H9 (cell line): ENCODE results near the gene SOCS1. TPM values are rescaled to one million over a fixed set of nuclear protein-coding genes. Genes with fewer than 3 reads are reported as not detected.

Experiments
- DNase-seq: peaks from one replicate; pipeline ENCODE4 v3.0.0-alpha.2; 2017
- H2AFZ ChIP-seq: one replicate; pipeline ENCODE4 v1.6.1; 2013; ENCODE audit warnings: mild to moderate bottlenecking, low read length, control low read depth, moderate library complexity
- H2AK5ac ChIP-seq: 2 replicates; pipeline ENCODE4 v1.6.1; 2013; ENCODE audit warnings: low read length, control low read depth, mixed read lengths; ENCODE audit not compliant: insufficient read length
- H2BK120ac ChIP-seq: one replicate; pipeline ENCODE4 v1.6.1; 2013; ENCODE audit warnings: low read depth, mild to moderate bottlenecking, low read length, control low read depth, inconsistent platforms; ENCODE audit not compliant: poor library complexity, severe bottlenecking
- H2BK12ac ChIP-seq: 2 replicates; pipeline ENCODE4 v1.6.1; 2013; ENCODE audit warnings: low read length, control low read depth, mixed read lengths, low read depth; ENCODE audit not compliant: insufficient read length
- H2BK15ac ChIP-seq: 2 replicates; pipeline ENCODE4 v1.6.1; 2013; ENCODE audit warnings: low read depth, low read length, control low read depth
- H2BK20ac ChIP-seq: one replicate; pipeline ENCODE4 v1.6.1; 2013; ENCODE audit warnings: low read depth, mild to moderate bottlenecking, low read length, control low read depth, inconsistent platforms; ENCODE audit not compliant: poor library complexity, severe bottlenecking
- H2BK5ac ChIP-seq: 2 replicates; pipeline ENCODE4 v1.6.1; 2013; ENCODE audit warnings: low read length, control low read depth, mixed read lengths; ENCODE audit not compliant: insufficient read length
- H3K14ac ChIP-seq: 2 replicates; pipeline ENCODE4 v1.6.1; 2013; ENCODE audit warnings: low read length, control low read depth; ENCODE audit not compliant: insufficient read depth
- H3K18ac ChIP-seq: 2 replicates; pipeline ENCODE4 v1.6.1; 2013; ENCODE audit warnings: low read depth, mild to moderate bottlenecking, mixed read lengths, low read length, control low read depth; ENCODE audit not compliant: insufficient read length
- H3K23ac ChIP-seq: 2 replicates; pipeline ENCODE4 v1.6.1; 2013; ENCODE audit warnings: low read length, control low read depth, mixed read lengths, low read depth; ENCODE audit not compliant: insufficient read length
- H3K23me2 ChIP-seq: 2 replicates; pipeline ENCODE4 v1.6.1; 2013; ENCODE audit warnings: low read depth, mild to moderate bottlenecking, mixed read lengths, low read length, control low read depth; ENCODE audit not compliant: insufficient read length, poor library complexity, severe bottlenecking
- H3K27ac ChIP-seq: 2 replicates; pipeline ENCODE4 v1.5.1; 2013; ENCODE audit warnings: low read length, control low read depth, mixed read lengths, low read depth; ENCODE audit not compliant: insufficient read length
- H3K27me3 ChIP-seq: 2 replicates; pipeline ENCODE4 v1.6.1; 2013; ENCODE audit warnings: low read length, control low read depth, inconsistent platforms; ENCODE audit not compliant: insufficient read depth
- H3K4ac ChIP-seq: 2 replicates; pipeline ENCODE4 v1.6.1; 2013; ENCODE audit warnings: low read depth, mild to moderate bottlenecking, control low read depth, inconsistent platforms, low read length, moderate library complexity
- H3K4me1 ChIP-seq: 2 replicates; pipeline ENCODE4 v1.6.1; 2013; ENCODE audit warnings: low read length, control low read depth, inconsistent platforms; ENCODE audit not compliant: insufficient read depth
- H3K4me2 ChIP-seq: 2 replicates; pipeline ENCODE4 v1.6.1; 2013; ENCODE audit warnings: low read length, control low read depth, mixed read lengths; ENCODE audit not compliant: insufficient read length, insufficient read depth
- H3K56ac ChIP-seq: 2 replicates; pipeline ENCODE4 v1.6.1; 2013; ENCODE audit warnings: low read depth, mild to moderate bottlenecking, mixed read lengths, low read length, control low read depth; ENCODE audit not compliant: insufficient read length
- H3K79me1 ChIP-seq: 2 replicates; pipeline ENCODE4 v1.6.1; 2013; ENCODE audit warnings: low read depth, mild to moderate bottlenecking, moderate library complexity, low read length, control low read depth, inconsistent platforms; ENCODE audit not compliant: insufficient read depth, poor library complexity, severe bottlenecking
- H3K79me2 ChIP-seq: 2 replicates; pipeline ENCODE4 v1.6.1; 2013; ENCODE audit warnings: low read length, control low read depth, inconsistent platforms; ENCODE audit not compliant: insufficient read depth
- H3K9ac ChIP-seq: 2 replicates; pipeline ENCODE4 v1.6.1; 2013; ENCODE audit warnings: low read length, control low read depth, mixed read lengths; ENCODE audit not compliant: insufficient read length; ENCODE audit errors: extremely low read depth
- H3K9me3 ChIP-seq: one replicate; pipeline ENCODE4 v1.6.1; 2013; ENCODE audit warnings: low read depth, low read length, inconsistent platforms; ENCODE audit not compliant: control insufficient read depth
- H3T11ph ChIP-seq: one replicate; pipeline ENCODE4 v1.6.1; 2013; ENCODE audit warnings: mild to moderate bottlenecking, low read length, control low read depth, inconsistent platforms
- H4K20me1 ChIP-seq: one replicate; pipeline ENCODE4 v1.6.1; 2013; ENCODE audit not compliant: control insufficient read depth, insufficient read length, insufficient read depth
- H4K5ac ChIP-seq: 2 replicates; pipeline ENCODE4 v1.6.1; 2013; ENCODE audit warnings: low read depth, mild to moderate bottlenecking, mixed read lengths, low read length, control low read depth; ENCODE audit not compliant: insufficient read length
- H4K8ac ChIP-seq: replicated peaks from 2 replicates; pipeline ENCODE4 v1.6.1; 2013; ENCODE audit warnings: low read length, control low read depth, mixed read lengths, low read depth; ENCODE audit not compliant: insufficient read length
- H4K91ac ChIP-seq: 2 replicates; pipeline ENCODE4 v1.6.1; 2013; ENCODE audit warnings: low read depth, mild to moderate bottlenecking, moderate library complexity, mixed read lengths, low read length, control low read depth; ENCODE audit not compliant: insufficient read length
- H3K27ac Mint-ChIP-seq, 3 experiments: 2 replicates in 2 of 3; 3 replicates in 1 of 3; pipeline ENCODE4 v1.8.0; 2020 to 2021; ENCODE audit warnings: mixed read lengths in 3 of 3, mild to moderate bottlenecking in 1 of 3, moderate library complexity in 1 of 3
- H3K27me3 Mint-ChIP-seq: 2 replicates; pipeline ENCODE4 v1.8.0; 2021; ENCODE audit warnings: low read depth, mild to moderate bottlenecking, moderate library complexity, mixed read lengths
- H3K36me3 Mint-ChIP-seq, 3 experiments: 2 replicates in 2 of 3; 3 replicates in 1 of 3; pipeline ENCODE4 v1.8.0; 2020 to 2021; ENCODE audit warnings: low read depth in 3 of 3, mixed read lengths in 3 of 3; ENCODE audit not compliant: insufficient read depth in 1 of 3
- H3K4me1 Mint-ChIP-seq, 2 experiments: 2 replicates each; pipeline ENCODE4 v1.8.0; 2020; ENCODE audit warnings: mixed read lengths in 2 of 2
- H3K4me3 Mint-ChIP-seq, 2 experiments: 2 replicates in 1 of 2; 3 replicates in 1 of 2; pipeline ENCODE4 v1.8.0; 2020 to 2021; ENCODE audit warnings: mild to moderate bottlenecking in 2 of 2, mixed read lengths in 2 of 2, moderate library complexity in 1 of 2
- H3K9me3 Mint-ChIP-seq, 2 experiments: 2 replicates in 1 of 2; 3 replicates in 1 of 2; pipeline ENCODE4 v1.8.0; 2020; ENCODE audit warnings: mild to moderate bottlenecking in 2 of 2, mixed read lengths in 2 of 2, moderate library complexity in 1 of 2
- WGBS: extraction: QIAGEN DNeasy Blood & Tissue Kit; methylation state at CpG from one replicate; pipeline ENCODE4 v1.1.7; 2013; ENCODE audit warnings: missing lambda C conversion rate, low lambda C conversion rate, mixed read lengths; ENCODE audit not compliant: insufficient read length; ENCODE audit errors: extremely low coverage; 5-methylcytosine and 5-hydroxymethylcytosine counted together
- total RNA-seq: library from RNA; stranded (reverse); gene quantifications from 2 replicates; pipeline ENCODE4 v1.2.1, GENCODE V29; 2021
- TF ChIP-seq, protein P1 (sequence below): fragments of 200-600 bp; sonication (generic); conservative IDR thresholded peaks from 3 replicates; pipeline ENCODE4 v1.8.0; 2021; ENCODE audit warnings: antibody characterized with exemption, mild to moderate bottlenecking

SOCS1 gene
- total RNA-seq, 1 experiment from 2014 or later: 11.0 TPM

DNA sequence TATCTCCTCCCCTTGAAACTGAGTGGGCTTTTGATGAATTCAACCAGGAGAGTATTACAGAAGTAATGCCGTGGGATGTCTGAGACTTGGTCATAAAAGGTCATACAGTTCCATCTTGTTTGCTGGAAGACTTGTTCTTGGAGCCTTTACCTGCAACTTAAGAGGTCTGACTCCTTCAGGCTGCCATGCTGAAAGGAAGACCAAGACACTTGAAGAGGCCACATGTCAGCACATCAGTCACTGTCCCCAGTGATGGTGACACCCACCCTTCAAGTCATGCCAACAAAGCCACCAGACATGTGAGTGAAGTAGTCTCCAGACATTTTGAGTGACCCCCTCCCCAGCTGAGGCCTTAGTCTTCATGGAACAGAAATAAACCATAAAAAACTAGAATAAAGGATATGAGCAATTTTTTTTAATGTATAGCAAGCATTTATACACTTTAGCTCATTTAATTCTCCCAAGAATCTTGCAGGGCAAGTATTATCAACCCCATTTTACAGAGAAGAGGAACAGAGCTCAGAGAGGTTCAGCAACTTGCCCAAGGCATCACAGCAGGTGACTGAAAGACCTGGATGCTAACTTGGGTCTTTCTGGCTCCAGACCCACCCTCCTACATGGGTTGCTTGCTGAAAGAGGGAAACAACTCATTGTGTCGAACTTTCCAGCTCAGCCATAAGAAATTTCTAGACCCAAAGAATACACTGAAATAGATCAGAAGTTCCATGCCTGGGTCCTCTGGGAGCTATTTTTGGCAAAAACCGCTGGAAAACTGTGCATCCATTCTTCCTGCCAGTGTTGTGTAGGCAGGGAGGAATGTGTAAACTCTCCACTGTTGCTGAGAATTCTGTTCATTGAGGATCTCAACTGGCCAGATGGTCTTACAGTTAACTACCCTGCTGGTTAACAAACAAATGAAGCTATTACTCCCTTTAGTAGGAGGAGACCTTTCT, 38.1 kb downstream of the SOCS1 start:
- no peak for DNase-seq
- no peak overlapping the region for H3K27ac Mint-ChIP-seq
- Histone ChIP-seq H3K56ac (no peak overlapping the region), H2BK15ac (no peak overlapping the region), H3K79me2 (no peaks in the 10 kb centered on the region), H3K23ac (no peak overlapping the region), H4K91ac (no peak overlapping the region), H4K5ac (no peak overlapping the region), H3K4me1 (no peaks in the 10 kb centered on the region), H3K9ac (no peak overlapping the region), H4K20me1 (no peaks in the 10 kb centered on the region), H3K27ac (no peak overlapping the region), H3K9me3 (peaks cover 15% of the 10 kb centered on the region), H4K8ac (no peak overlapping the region), H2BK20ac (no peak overlapping the region), H2AFZ (no peak overlapping the region), H3K23me2 (no peaks in the 10 kb centered on the region), H3K27me3 (no peaks in the 10 kb centered on the region), H3K14ac (no peak overlapping the region), H3T11ph (no peak overlapping the region), H2BK120ac (no peak overlapping the region), H3K18ac (no peak overlapping the region), H2BK5ac (no peak overlapping the region), H3K79me1 (no peaks in the 10 kb centered on the region), H2BK12ac (no peak overlapping the region), H3K4me2 (no peak overlapping the region), H3K4ac (no peak overlapping the region), H2AK5ac (no peak overlapping the region)
- no peaks in the 10 kb centered on the region for H3K4me1 Mint-ChIP-seq
- peaks cover 6 to 16% (median 11%) of the 10 kb centered on the region in 3 experiments; a peak in 6 of 7 replicates for H3K36me3 Mint-ChIP-seq
- no peak overlapping the region for H3K4me3 Mint-ChIP-seq
- no CpG with 5 or more reads among the region's 3 CpGs for WGBS
- H3K9me3 Mint-ChIP-seq: peaks cover 26 to 32% of the 10 kb centered on the region in 2 experiments
- H3K27me3 Mint-ChIP-seq: peaks cover 4% of the 10 kb centered on the region; the same call in 1 of the 2 replicates
- TF ChIP-seq, protein P1, sequence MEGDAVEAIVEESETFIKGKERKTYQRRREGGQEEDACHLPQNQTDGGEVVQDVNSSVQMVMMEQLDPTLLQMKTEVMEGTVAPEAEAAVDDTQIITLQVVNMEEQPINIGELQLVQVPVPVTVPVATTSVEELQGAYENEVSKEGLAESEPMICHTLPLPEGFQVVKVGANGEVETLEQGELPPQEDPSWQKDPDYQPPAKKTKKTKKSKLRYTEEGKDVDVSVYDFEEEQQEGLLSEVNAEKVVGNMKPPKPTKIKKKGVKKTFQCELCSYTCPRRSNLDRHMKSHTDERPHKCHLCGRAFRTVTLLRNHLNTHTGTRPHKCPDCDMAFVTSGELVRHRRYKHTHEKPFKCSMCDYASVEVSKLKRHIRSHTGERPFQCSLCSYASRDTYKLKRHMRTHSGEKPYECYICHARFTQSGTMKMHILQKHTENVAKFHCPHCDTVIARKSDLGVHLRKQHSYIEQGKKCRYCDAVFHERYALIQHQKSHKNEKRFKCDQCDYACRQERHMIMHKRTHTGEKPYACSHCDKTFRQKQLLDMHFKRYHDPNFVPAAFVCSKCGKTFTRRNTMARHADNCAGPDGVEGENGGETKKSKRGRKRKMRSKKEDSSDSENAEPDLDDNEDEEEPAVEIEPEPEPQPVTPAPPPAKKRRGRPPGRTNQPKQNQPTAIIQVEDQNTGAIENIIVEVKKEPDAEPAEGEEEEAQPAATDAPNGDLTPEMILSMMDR: no peak
